AG04449 (cell line): Measurements from ENCODE around the gene UBALD2.

Experiments
- CTCF ChIA-PET: fragments of 350-600 bp; formaldehyde crosslinking; extraction: SDS; loops from one replicate; lab custom pipeline; 2021; ENCODE audit warnings: antibody characterized with exemption; lab: Yijun Ruan, JAX
- POLR2A ChIA-PET: fragments of 400-600, 350-600 bp; formaldehyde crosslinking; extraction: SDS; loops from one replicate; lab custom pipeline; 2020; ENCODE audit warnings: antibody characterized with exemption, inconsistent platforms; lab: Yijun Ruan, JAX
- DNase-seq: peaks from one replicate; pipeline ENCODE4 v3.0.0-alpha.2; 2010; ENCODE audit warnings: low read depth, low spot score
- H3K4me3 ChIP-seq: 2 replicates; pipeline ENCODE4 v1.5.1; 2011; ENCODE audit warnings: low read depth, mild to moderate bottlenecking, control low read depth, low read length
- CTCF ChIP-seq: IDR thresholded peaks from one replicate; pipeline ENCODE4 v1.5.1; 2011; ENCODE audit warnings: mild to moderate bottlenecking, moderate library complexity, low read length, control low read depth, inconsistent platforms; ENCODE audit not compliant: insufficient read depth; ENCODE audit errors: missing control alignments

UBALD2 gene

DNA sequence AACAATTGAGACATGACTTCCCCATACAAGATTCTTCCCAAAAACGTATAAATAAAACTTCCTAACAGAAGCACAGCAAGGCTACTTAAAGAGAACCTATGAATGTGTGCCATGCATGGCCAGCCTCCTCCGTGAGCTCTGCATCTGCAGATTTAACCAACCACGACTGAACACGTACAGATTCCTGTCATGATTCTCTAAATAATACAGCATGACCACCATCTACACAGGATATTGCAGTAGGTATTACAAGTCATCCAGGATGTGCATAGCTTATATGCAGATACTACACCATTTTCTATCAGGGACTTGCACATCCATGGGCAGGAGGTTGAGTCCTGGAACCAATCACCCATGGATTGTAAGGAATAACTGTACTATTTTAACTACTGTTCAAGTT is 44.3 kb downstream of the UBALD2 start:
- no peak for DNase-seq
- H3K4me3 ChIP-seq: no peak overlapping the region
- ChIA-PET CTCF (interaction anchor here (4.6 to 21.0 kb wide), 2 partner anchors 8 to 87 kb away, joined by 52 to 851 read pairs; partner anchors contain the start of gene SPHK1), POLR2A (no interaction called here)
- TF ChIP-seq CTCF: no peak

DNA sequence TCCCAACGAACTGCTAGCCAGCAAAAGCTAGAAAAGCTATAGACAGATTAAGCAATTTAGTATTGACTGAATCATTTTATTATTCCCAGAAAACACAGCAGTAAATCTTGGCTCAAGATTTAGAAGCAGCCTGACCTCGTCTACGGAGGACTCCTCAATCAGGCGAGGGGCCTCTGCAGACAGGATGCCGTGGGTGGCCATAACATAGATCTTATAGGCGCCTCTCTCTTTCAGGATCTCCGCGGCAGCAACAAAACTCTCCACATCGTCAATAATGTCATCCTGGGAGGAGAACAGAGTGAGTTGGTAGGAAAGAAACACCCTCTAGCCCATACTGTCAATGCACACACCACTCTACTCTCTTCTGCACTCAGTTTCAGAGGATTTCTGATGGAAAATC is 47.6 kb downstream of the UBALD2 start:
- ChIA-PET CTCF (interaction anchor here (1.0 to 21.0 kb wide), 5 partner anchors 9 to 84 kb away, joined by 3 to 851 read pairs (median 5); partner anchors contain the start of gene SPHK1), POLR2A (no interaction called here)
- H3K4me3 ChIP-seq: no peak overlapping the region
- TF ChIP-seq CTCF: no peak
- DNase-seq: no peak

- ChIA-PET CTCF (interaction anchor here (0.8 to 4.1 kb wide), 4 partner anchors 11 to 70 kb away, joined by 3 to 24 read pairs (median 5); partner anchors contain the start of gene SPHK1), POLR2A (no interaction called here)
- no peak for TF ChIP-seq CTCF
- DNase-seq: no peak
- no peak overlapping the region for H3K4me3 ChIP-seq
Observed at GRCh38 chr17:76314392-76315227, 49.5 kb downstream of the UBALD2 start.

DNA sequence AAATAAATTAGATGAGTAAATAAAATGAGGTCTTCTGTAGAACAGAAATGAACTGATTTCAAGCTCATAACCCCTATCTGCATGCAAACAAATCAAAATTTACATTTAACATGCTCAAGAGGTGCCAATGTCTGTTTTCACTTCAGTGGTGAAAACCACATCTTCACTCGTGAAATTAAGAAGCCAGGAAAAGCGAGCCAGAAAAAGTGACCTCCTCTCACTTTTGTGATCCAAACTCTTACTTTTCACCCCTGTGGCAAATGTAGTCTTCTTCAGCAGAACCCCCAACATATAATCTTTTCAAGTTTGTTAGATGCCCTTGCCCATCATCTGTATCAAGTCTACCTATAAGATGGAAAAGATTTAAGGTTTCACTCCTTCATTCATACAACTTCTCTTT is 52.4 kb downstream of the UBALD2 start:
- POLR2A ChIA-PET: no interaction called here
- CTCF ChIA-PET: interaction anchor here (1.0 to 4.4 kb wide), 6 partner anchors 13 to 136 kb away, joined by 3 to 24 read pairs (median 17); partner anchors contain the start of gene SPHK1

GRCh38 chr17:76318586-76318985 is 53.4 kb downstream of the UBALD2 start:
- no peak overlapping the region for H3K4me3 ChIP-seq
- CTCF ChIA-PET: interaction anchor here (0.8 to 4.4 kb wide), 3 partner anchors 15 to 67 kb away, joined by 5 to 17 read pairs (median 11); partner anchors contain the start of gene SPHK1
- peak; percentile 16 for DNase-seq
- no peak for TF ChIP-seq CTCF
- POLR2A ChIA-PET: no interaction called here

More for the DNA sequence above, 52.4 kb downstream of the UBALD2 start:
- no peak for DNase-seq
- no peak overlapping the region for H3K4me3 ChIP-seq
- no peak for TF ChIP-seq CTCF
